Epithelial cell of esophagus (primary cell): ENCODE measurements around the gene PLA2G4F.

Experiments used
- DNase-seq: peaks from one replicate; pipeline ENCODE4 v3.0.0; 2010; ENCODE audit warnings: low read depth
- H3K4me3 ChIP-seq: 2 replicates; pipeline ENCODE4 v1.5.1; 2011; ENCODE audit warnings: mild to moderate bottlenecking, low read length, control low read depth
- TF ChIP-seq, protein P1 (sequence below): IDR thresholded peaks from 2 replicates; pipeline ENCODE4 v1.5.1; 2011; ENCODE audit warnings: low read depth, mild to moderate bottlenecking, low read length, control low read depth, inconsistent platforms; ENCODE audit not compliant: insufficient read depth; ENCODE audit errors: missing control alignments

The PLA2G4F gene, protein sequence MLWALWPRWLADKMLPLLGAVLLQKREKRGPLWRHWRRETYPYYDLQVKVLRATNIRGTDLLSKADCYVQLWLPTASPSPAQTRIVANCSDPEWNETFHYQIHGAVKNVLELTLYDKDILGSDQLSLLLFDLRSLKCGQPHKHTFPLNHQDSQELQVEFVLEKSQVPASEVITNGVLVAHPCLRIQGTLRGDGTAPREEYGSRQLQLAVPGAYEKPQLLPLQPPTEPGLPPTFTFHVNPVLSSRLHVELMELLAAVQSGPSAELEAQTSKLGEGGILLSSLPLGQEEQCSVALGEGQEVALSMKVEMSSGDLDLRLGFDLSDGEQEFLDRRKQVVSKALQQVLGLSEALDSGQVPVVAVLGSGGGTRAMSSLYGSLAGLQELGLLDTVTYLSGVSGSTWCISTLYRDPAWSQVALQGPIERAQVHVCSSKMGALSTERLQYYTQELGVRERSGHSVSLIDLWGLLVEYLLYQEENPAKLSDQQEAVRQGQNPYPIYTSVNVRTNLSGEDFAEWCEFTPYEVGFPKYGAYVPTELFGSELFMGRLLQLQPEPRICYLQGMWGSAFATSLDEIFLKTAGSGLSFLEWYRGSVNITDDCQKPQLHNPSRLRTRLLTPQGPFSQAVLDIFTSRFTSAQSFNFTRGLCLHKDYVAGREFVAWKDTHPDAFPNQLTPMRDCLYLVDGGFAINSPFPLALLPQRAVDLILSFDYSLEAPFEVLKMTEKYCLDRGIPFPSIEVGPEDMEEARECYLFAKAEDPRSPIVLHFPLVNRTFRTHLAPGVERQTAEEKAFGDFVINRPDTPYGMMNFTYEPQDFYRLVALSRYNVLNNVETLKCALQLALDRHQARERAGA

DNA sequence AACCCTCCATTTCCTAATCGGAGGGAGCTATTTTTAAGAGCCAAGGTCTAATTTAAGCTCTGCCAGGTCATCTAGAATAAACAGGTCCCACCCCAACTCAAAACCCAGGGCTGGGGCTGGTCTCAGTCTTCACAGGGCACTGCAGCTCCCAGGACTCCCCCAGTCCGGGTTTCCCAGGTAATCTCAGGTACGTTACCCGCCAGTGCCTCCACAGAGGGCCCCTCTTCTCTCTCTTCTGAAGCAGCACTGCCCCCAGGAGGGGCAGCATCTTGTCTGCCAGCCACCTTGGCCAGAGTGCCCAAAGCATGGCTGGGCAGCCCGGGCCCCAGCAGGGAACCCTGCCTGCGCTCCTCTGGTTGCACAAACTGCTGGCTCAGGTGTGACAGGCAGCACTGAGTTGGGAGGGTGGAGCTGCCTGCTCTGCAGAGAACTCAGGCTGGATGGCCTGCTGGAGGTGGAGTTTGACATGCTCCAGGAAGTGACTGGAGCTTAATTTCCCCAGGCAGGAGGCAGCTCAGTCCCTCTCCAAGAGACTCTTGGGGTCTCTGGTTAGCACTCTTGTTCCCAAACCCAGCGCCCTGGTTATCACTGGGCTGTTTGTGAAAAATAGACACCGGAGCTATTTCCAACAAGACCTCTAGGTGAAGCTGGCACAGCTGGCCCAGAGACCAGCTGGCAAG, at the start of gene PLA2G4F:
PLA2G4F (minus strand) TSS at position 394 of the 680 bp plus-strand sequence; CDS start at position 307, 87 bp downstream.
- peak; percentile 80 for DNase-seq
- TF ChIP-seq, protein P1, sequence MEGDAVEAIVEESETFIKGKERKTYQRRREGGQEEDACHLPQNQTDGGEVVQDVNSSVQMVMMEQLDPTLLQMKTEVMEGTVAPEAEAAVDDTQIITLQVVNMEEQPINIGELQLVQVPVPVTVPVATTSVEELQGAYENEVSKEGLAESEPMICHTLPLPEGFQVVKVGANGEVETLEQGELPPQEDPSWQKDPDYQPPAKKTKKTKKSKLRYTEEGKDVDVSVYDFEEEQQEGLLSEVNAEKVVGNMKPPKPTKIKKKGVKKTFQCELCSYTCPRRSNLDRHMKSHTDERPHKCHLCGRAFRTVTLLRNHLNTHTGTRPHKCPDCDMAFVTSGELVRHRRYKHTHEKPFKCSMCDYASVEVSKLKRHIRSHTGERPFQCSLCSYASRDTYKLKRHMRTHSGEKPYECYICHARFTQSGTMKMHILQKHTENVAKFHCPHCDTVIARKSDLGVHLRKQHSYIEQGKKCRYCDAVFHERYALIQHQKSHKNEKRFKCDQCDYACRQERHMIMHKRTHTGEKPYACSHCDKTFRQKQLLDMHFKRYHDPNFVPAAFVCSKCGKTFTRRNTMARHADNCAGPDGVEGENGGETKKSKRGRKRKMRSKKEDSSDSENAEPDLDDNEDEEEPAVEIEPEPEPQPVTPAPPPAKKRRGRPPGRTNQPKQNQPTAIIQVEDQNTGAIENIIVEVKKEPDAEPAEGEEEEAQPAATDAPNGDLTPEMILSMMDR: peak; percentile 23
- H3K4me3 ChIP-seq: peak within 1 kb of the TSS; percentile 53

DNA sequence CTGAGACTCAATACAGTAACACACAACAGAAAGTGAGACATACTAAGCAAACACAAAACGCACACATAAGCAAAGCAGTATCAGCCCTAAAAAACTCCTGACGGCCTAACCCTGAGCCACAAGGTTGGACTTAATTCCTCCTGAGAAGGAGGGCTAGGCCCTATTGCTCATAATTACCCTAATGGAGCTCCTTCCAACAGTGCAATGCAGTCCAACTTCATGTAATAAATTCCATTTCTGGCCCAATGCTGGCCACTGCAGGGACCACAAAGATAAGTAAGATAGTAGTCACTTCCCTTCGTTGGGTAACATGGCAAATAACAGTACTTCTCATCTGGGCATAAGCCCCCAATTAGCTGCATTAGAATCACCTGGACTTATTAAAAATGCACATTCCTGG, 47.5 kb upstream of the PLA2G4F start:
- TF ChIP-seq, protein P1: no peak
- H3K4me3 ChIP-seq: no peak overlapping the region
- DNase-seq: no peak

DNA sequence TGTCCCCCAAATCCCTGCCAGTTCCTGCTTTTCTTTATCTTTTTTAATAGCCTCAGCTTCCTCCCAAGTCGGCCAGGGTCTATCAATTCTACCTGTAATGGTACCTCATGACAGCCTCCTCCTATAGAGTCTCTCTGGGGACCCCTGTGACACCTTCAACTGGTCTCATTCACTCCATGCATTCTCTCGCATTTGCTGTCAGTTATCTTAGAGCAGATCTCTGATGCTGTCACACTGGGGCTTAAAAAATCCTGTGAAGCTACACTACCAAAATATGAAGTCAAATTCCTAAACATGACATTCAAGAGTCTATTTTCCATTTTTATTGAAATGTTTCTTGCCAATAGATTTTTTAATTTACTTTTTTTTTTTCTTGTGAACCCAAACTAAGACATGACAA, 46.2 kb upstream of the PLA2G4F start:
- TF ChIP-seq, protein P1: no peak
- no peak for DNase-seq
- H3K4me3 ChIP-seq: no peak overlapping the region

DNA sequence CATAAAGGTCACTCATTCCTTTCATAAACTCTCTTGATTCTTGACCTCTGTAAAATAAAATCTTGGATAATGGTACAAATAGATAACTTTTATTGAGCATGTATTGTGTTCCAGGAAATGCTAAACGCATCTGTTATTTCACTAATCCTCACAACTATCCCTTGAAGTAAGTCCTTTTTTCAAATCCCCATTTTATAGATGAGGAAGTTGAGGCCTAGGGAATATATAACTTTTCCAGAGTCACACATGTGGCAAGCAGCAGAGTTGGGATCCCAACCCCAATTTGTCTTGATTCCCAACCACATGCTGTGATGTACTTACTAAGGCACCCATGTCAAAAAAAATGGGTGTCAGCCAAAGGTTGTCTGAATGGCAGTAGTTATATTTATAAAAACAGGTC, 45.4 kb upstream of the PLA2G4F start:
- TF ChIP-seq, protein P1: no peak
- DNase-seq: no peak
- no peak overlapping the region for H3K4me3 ChIP-seq

DNA sequence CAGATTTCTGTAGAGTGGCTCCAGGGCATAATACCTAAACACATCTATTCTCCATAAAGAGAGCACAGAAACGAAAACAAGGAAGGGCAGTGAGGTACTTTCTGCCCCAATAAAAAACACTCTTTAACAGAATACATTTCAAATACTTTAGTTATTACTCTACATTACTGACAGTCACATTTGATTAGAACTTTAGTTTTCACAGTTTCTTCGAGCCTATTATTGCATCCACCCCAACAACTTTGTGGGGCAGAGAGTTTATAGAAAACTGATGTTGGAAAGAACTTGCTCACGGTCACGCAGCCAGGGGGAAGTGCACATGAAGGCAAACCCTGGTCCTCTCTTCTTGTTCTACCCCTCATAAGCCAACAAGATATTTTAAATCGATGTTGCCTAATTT, 42.7 kb upstream of the PLA2G4F start:
- DNase-seq: no peak
- H3K4me3 ChIP-seq: no peak overlapping the region
- TF ChIP-seq, protein P1: no peak

DNA sequence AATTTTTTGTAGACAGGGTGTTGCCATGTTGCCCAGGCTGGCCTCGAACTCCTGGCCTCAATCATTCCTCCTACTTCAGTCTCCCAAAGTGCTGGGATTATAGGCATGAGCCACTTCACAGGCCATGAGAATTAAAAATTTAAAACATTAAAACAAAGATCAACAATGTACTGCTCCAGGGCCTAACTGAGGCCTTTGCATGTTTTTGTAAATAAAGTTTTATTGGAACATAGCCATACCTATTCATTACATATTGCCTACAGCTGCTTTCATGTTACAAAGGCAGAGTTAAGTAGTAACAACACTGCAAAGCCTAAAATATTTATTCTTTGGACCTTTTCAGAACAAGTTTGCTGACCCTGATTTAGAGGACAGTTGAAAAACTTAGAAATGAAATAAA, 42.1 kb upstream of the PLA2G4F start:
- TF ChIP-seq, protein P1: no peak
- H3K4me3 ChIP-seq: no peak overlapping the region
- no peak for DNase-seq
